ENCODE results near the gene SDF2.
"Not testable (repeated sequence)": the region's sequence is repeated elsewhere in the genome, so short reads cannot be mapped to it uniquely, and the experiment has no call there.

The SDF2 gene

GRCh38 chr17:28662527-28662829 is 772 bp upstream of the SDF2 start:
- Histone ChIP-seq H3K27ac (peak overlapping the region; percentile 98), H3K4me3 (ENCODE audit: low read depth in 1 of 2, low read length in 1 of 2) (peak overlapping the region; percentile 78 to 91), H3K4me1 (ENCODE audit: control insufficient read depth in 1 of 2, insufficient read depth in 1 of 2, low read depth in 1 of 2, low read length in 1 of 2) (peaks cover 25% of the 10 kb centered on the region in 2 experiments), H3K9me3 (no peaks in the 10 kb centered on the region), H3K36me3 (peaks cover 34% of the 10 kb centered on the region), H3K27me3 (no peaks in the 10 kb centered on the region)
- no peak for TF ChIP-seq CTCF (IDR thresholded peaks at IDR 0.05)

- not testable (repeated sequence) for H3K4me3 ChIP-seq (ENCODE audit: low read depth in 1 of 2, low read length in 1 of 2); H3K27ac ChIP-seq; H3K27me3 ChIP-seq; H3K9me3 ChIP-seq
- Histone ChIP-seq H3K4me1 (ENCODE audit: control insufficient read depth in 1 of 2, insufficient read depth in 1 of 2, low read depth in 1 of 2, low read length in 1 of 2) (peaks cover 25% of the 10 kb centered on the region in 2 experiments), H3K36me3 (peaks cover 46% of the 10 kb centered on the region)
Measured at GRCh38 chr17:28659497-28659881, 2.2 kb downstream of the SDF2 start.

GRCh38 chr17:28658766-28659496 is 2.8 kb downstream of the SDF2 start:
- Histone ChIP-seq H3K4me1 (ENCODE audit: control insufficient read depth in 1 of 2, insufficient read depth in 1 of 2, low read depth in 1 of 2, low read length in 1 of 2) (peaks cover 25% of the 10 kb centered on the region in 2 experiments), H3K36me3 (peaks cover 51% of the 10 kb centered on the region)
- H3K9me3 ChIP-seq; H3K27me3 ChIP-seq; H3K27ac ChIP-seq; H3K4me3 ChIP-seq (ENCODE audit: low read depth in 1 of 2, low read length in 1 of 2): not testable (repeated sequence)

- not testable (repeated sequence) for H3K27ac ChIP-seq; H3K4me3 ChIP-seq (ENCODE audit: low read depth in 1 of 2, low read length in 1 of 2); H3K27me3 ChIP-seq; H3K9me3 ChIP-seq
- Histone ChIP-seq H3K36me3 (peaks cover 57% of the 10 kb centered on the region), H3K4me1 (ENCODE audit: control insufficient read depth in 1 of 2, insufficient read depth in 1 of 2, low read depth in 1 of 2, low read length in 1 of 2) (peaks cover 23 to 24% of the 10 kb centered on the region in 2 experiments)
Measured at GRCh38 chr17:28658342-28658741, 3.4 kb downstream of the SDF2 start.

- Histone ChIP-seq H3K27me3 (no peaks in the 10 kb centered on the region), H3K4me3 (ENCODE audit: low read depth in 1 of 2, low read length in 1 of 2) (no peak overlapping the region), H3K4me1 (ENCODE audit: control insufficient read depth in 1 of 2, insufficient read depth in 1 of 2, low read depth in 1 of 2, low read length in 1 of 2) (peaks cover 17 to 18% of the 10 kb centered on the region in 2 experiments), H3K36me3 (peaks cover 63% of the 10 kb centered on the region), H3K27ac (no peak overlapping the region), H3K9me3 (no peaks in the 10 kb centered on the region)
- TF ChIP-seq CTCF (IDR thresholded peaks at IDR 0.05) = no peak
Measured at GRCh38 chr17:28657756-28658155, 4.0 kb downstream of the SDF2 start.

- no peak for TF ChIP-seq CTCF (IDR thresholded peaks at IDR 0.05)
- Histone ChIP-seq H3K4me3 (ENCODE audit: low read depth in 1 of 2, low read length in 1 of 2) (no peak overlapping the region), H3K9me3 (no peaks in the 10 kb centered on the region), H3K27ac (no peak overlapping the region), H3K36me3 (peaks cover 84% of the 10 kb centered on the region), H3K4me1 (ENCODE audit: control insufficient read depth in 1 of 2, insufficient read depth in 1 of 2, low read depth in 1 of 2, low read length in 1 of 2) (peaks cover 0 to under 1% of the 10 kb centered on the region in 2 experiments), H3K27me3 (no peaks in the 10 kb centered on the region)
Measured at GRCh38 chr17:28655160-28655559, 6.5 kb downstream of the SDF2 start.

- H3K4me3 ChIP-seq (ENCODE audit: low read depth in 1 of 2, low read length in 1 of 2) = no peak overlapping the region
- no peaks in the 10 kb centered on the region for H3K27me3 ChIP-seq
- no peaks in the 10 kb centered on the region for H3K9me3 ChIP-seq
- no peak overlapping the region for H3K27ac ChIP-seq
- TF ChIP-seq CTCF (IDR thresholded peaks at IDR 0.05) = no peak
- H3K4me1 ChIP-seq (ENCODE audit: control insufficient read depth in 1 of 2, insufficient read depth in 1 of 2, low read depth in 1 of 2, low read length in 1 of 2) = peaks cover 29 to 33% of the 10 kb centered on the region in 2 experiments
- H3K36me3 ChIP-seq = peaks cover 55% of the 10 kb centered on the region
Measured at GRCh38 chr17:28648698-28649097, 13.0 kb downstream of the SDF2 start.

Measured in neutrophil (primary cell).